ENCODE data around the gene GADL1.

GRCh38 chr3:30708472-30708871 lies 186.0 kb downstream of the GADL1 start:
- TF ChIP-seq POLR2A (IDR thresholded peaks at IDR 0.05), result no peak
- no peak for TF ChIP-seq CTCF (IDR thresholded peaks at IDR 0.05)

Measured in tibial nerve (tissue), 3 donors.